ENCODE results near the gene TBC1D24.

The TBC1D24 gene

GRCh38 chr16:2530629-2531318, 55.8 kb downstream of the TBC1D24 start:
- TF ChIP-seq ZNF70 (CRISPR knock-in tag; IDR thresholded peaks at IDR 0.05) = no peak
- TF ChIP-seq ZFP3 (CRISPR knock-in tag; IDR thresholded peaks at IDR 0.05) = no peak
- TF ChIP-seq ZNF565 (CRISPR knock-in tag; conservative IDR thresholded peaks at IDR 0.05; ENCODE audit: low read depth) = no peak
- TF ChIP-seq GLIS3 (CRISPR knock-in tag; IDR thresholded peaks at IDR 0.05) = no peak
- TF ChIP-seq SNAI2 (CRISPR knock-in tag; IDR thresholded peaks at IDR 0.05) = no peak
- TF ChIP-seq CSDC2 (CRISPR knock-in tag; IDR thresholded peaks at IDR 0.05) = no peak
- no peak for TF ChIP-seq OSR1 (CRISPR knock-in tag; IDR thresholded peaks at IDR 0.05)
- TF ChIP-seq PATZ1 (CRISPR knock-in tag; IDR thresholded peaks at IDR 0.05; ENCODE audit: borderline replicate concordance) = no peak
- no peak for TF ChIP-seq ZC3H10 (CRISPR knock-in tag; IDR thresholded peaks at IDR 0.05)
- no peak for TF ChIP-seq PPARA (CRISPR knock-in tag; IDR thresholded peaks at IDR 0.05; ENCODE audit: borderline replicate concordance)
- TF ChIP-seq TOX (CRISPR knock-in tag; IDR thresholded peaks at IDR 0.05; ENCODE audit: borderline replicate concordance) = no peak
- no peak for TF ChIP-seq ESRRG (CRISPR knock-in tag; IDR thresholded peaks at IDR 0.05)
- TF ChIP-seq RARB (CRISPR knock-in tag; IDR thresholded peaks at IDR 0.05) = no peak
- TF ChIP-seq BACH2 (CRISPR knock-in tag; IDR thresholded peaks at IDR 0.05; ENCODE audit: borderline replicate concordance) = no peak
- TF ChIP-seq ZNF8 (CRISPR knock-in tag; IDR thresholded peaks at IDR 0.05) = no peak
- TF ChIP-seq TCF4 (CRISPR knock-in tag; IDR thresholded peaks at IDR 0.05; ENCODE audit: borderline replicate concordance) = no peak
- TF ChIP-seq CSRNP3 (CRISPR knock-in tag; IDR thresholded peaks at IDR 0.05) = no peak
- TF ChIP-seq TSHZ2 (CRISPR knock-in tag; IDR thresholded peaks at IDR 0.05) = no peak
- no peak for ATAC-seq

- TF ChIP-seq TOX (CRISPR knock-in tag; IDR thresholded peaks at IDR 0.05; ENCODE audit: borderline replicate concordance) = no peak
- no peak for TF ChIP-seq ESRRG (CRISPR knock-in tag; IDR thresholded peaks at IDR 0.05)
- no peak for TF ChIP-seq PATZ1 (CRISPR knock-in tag; IDR thresholded peaks at IDR 0.05; ENCODE audit: borderline replicate concordance)
- no peak for TF ChIP-seq ISL1 (CRISPR knock-in tag; IDR thresholded peaks at IDR 0.05)
- TF ChIP-seq SNAI2 (CRISPR knock-in tag; IDR thresholded peaks at IDR 0.05) = no peak
- no peak for TF ChIP-seq CSRNP3 (CRISPR knock-in tag; IDR thresholded peaks at IDR 0.05)
- no peak for TF ChIP-seq ZFP30 (CRISPR knock-in tag; IDR thresholded peaks at IDR 0.05)
- no peak for TF ChIP-seq RARB (CRISPR knock-in tag; IDR thresholded peaks at IDR 0.05)
- no peak for TF ChIP-seq CREB5 (CRISPR knock-in tag; IDR thresholded peaks at IDR 0.05; ENCODE audit: low read depth)
- peak; percentile 11 for ATAC-seq
These were observed 56.4 kb downstream of the TBC1D24 start, which contains the start of gene CEMP1 for GRCh38 chr16:2531371-2531695. Gene CEMP1 (minus strand): TSS chr16:2531408. CDS start chr16:2531073, 335 bp downstream.

Data from SK-N-SH treated with all-trans-retinoic acid at 6 μM for 48 hours (cell line).